ENCODE measurements around the gene PKP3.

DNA sequence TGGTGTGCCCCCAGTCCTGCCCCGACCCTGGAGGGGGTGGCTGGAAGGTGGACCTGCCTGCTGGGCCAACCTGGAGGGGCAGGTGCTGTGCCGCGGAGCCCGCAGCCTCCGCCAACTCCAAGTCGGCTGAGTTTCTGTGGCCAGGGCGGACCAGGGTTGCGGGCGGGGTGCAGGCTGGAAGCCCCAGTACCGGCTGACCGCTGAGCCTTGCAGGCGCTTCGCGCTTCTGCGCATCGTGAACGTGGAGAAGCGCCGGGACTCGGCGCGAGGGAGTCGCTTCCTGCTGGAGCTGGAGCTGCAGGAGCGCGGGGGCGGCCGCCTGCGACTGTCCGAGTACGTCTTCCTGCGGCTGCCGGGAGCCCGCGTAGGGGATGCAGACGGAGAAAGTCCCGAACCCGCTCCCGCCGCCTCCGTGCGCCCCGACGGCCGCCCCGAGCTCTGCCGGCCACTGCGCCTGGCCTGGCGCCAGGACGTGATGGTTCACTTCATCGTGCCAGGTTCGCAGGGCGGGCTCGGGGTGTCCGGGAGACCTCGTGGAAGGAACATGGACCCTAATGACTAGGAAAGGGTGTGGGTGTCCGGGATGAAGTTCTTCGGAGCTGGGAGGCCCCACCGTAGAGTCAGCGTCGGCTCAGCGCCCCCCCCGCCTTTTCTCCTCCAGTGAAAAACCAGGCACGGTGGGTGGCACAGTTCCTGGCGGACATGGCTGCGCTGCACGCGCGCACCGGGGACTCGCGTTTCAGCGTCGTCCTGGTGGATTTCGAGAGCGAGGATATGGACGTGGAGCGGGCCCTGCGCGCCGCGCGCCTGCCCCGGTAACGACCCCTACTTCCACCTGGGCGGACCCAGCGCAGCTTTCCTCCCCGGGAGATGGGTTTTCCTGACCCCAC, 14.6 kb upstream of the PKP3 start:
- TF ChIP-seq, protein P1, sequence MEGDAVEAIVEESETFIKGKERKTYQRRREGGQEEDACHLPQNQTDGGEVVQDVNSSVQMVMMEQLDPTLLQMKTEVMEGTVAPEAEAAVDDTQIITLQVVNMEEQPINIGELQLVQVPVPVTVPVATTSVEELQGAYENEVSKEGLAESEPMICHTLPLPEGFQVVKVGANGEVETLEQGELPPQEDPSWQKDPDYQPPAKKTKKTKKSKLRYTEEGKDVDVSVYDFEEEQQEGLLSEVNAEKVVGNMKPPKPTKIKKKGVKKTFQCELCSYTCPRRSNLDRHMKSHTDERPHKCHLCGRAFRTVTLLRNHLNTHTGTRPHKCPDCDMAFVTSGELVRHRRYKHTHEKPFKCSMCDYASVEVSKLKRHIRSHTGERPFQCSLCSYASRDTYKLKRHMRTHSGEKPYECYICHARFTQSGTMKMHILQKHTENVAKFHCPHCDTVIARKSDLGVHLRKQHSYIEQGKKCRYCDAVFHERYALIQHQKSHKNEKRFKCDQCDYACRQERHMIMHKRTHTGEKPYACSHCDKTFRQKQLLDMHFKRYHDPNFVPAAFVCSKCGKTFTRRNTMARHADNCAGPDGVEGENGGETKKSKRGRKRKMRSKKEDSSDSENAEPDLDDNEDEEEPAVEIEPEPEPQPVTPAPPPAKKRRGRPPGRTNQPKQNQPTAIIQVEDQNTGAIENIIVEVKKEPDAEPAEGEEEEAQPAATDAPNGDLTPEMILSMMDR (IDR thresholded peaks at IDR 0.05): no peak
- TF ChIP-seq POLR2A (IDR thresholded peaks at IDR 0.05): no peak
